ENCODE measurements around the gene C1orf21. TPM values are rescaled to one million over a fixed set of nuclear protein-coding genes. Genes with fewer than 3 reads are reported as not detected.

The C1orf21 gene
- total and polyA plus RNA-seq, 2 of the 4 experiments (the other 2 are of a cell fraction): 6.4 to 9.9 TPM

DNA sequence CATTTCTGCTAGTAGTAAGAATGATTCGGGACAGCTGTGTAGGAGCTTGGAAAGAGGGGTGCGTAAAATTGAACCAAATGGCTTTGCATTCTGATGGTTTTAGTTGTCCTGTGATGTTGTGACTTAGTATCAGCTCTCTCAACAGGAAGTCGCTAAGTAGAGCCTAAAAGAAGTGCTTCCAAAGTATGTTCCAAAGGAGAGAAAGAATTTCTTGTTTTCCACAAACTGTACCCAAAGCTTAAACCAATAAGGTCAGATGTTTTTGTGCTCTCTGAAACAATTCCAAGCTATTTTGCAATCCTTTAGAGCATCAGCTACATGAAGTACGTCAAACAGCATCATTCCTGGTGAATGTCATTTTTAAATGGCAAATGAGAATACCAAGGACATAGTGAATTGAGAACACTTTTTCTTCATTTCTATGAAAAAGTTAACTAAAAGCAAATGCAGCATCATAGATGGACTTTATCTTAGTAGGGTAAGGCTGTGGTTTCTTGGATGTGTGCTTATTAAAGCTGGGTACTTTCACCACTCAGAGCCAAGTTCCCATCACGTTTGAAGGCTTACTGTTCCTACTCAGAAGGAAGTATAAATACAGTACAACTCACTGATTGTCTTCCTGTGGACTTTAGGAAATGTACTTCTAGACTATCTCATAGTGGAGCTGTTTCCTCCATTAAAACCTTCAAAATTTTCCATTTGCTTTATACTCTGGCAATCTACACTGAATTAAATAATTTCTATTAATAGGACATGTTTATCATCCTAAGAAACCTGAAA, 148.6 kb downstream of the C1orf21 start:
- no peak overlapping the region for H3K18ac ChIP-seq (ENCODE audit: low read depth, low read length)
- H3K9me1 ChIP-seq (ENCODE audit: insufficient read depth, low read length): no peaks in the 10 kb centered on the region
- dilution Hi-C loops (cut with HindIII; ENCODE audit: low sequenced_read_pairs, unreplicated experiment): no loop called here
- H2AK5ac ChIP-seq (ENCODE audit: low read depth, low read length): no peak overlapping the region
- DNase-seq (peak; percentile 51), ATAC-seq (ENCODE audit: low read depth) (peak; percentile 11; the same call in 1 of the 2 replicates)
- H3K4me3 ChIP-seq (ENCODE audit: insufficient read depth, low read depth, low read length): no peak overlapping the region
- H2AK9ac ChIP-seq (replicated peaks; ENCODE audit: low read depth, low read length, poor library complexity): no peak overlapping the region
- H4K91ac ChIP-seq (ENCODE audit: insufficient read depth, low read depth, low read length): no peak overlapping the region
- ChIA-PET CTCF (interaction anchor here (0.9 kb wide), 1 partner anchor 22 kb away, joined by 3 read pairs; no protein-coding TSS in a partner anchor), POLR2A (ENCODE audit: unreplicated experiment) (no interaction called here)
- H3K23ac ChIP-seq (ENCODE audit: low read depth, low read length): no peak overlapping the region
- H3K27me3 ChIP-seq (ENCODE audit: control insufficient read depth, insufficient read depth, low read length): no peaks in the 10 kb centered on the region
- H2BK15ac ChIP-seq (ENCODE audit: low read depth, low read length): 0 out of 3 replicates have a peak overlapping the region, but pooled peaks have one; percentile 3
- H3K4ac ChIP-seq (ENCODE audit: low read depth, low read length): no peak overlapping the region; the same call in 1 of the 2 replicates
- no peak overlapping the region for H2BK120ac ChIP-seq (ENCODE audit: low read depth, low read length)
- peak overlapping the region in 1 of 2 experiments; percentile 14; a peak in 1 of 4 replicates for H4K8ac ChIP-seq (ENCODE audit: low read depth in 2 of 2, low read length in 2 of 2)
- no peak overlapping the region for H3K4me2 ChIP-seq (ENCODE audit: low read depth, low read length)
- no peak overlapping the region for H3K14ac ChIP-seq (replicated peaks; ENCODE audit: low read depth, low read length)
- no peak overlapping the region for H3K56ac ChIP-seq (ENCODE audit: extremely low read depth, insufficient read depth, low read length)
- no peak overlapping the region for H2BK5ac ChIP-seq (ENCODE audit: low read depth, low read length, poor library complexity, severe bottlenecking)
- no peak overlapping the region for H2AFZ ChIP-seq (replicated peaks; ENCODE audit: low read length, poor library complexity)
- no peak overlapping the region for H3K27ac ChIP-seq (ENCODE audit: insufficient read depth, low read length)
- in situ Hi-C loops (cut with MboI; ENCODE audit: low sequenced_read_pairs): no loop called here
- no peaks in the 10 kb centered on the region for H3K4me1 ChIP-seq (ENCODE audit: control insufficient read depth, insufficient read depth, low read length)
- no TSS peak for BruUV-seq (replicated peaks)
- H3K79me1 ChIP-seq (ENCODE audit: low read depth in 1 of 2, low read length in 2 of 2): 0 out of 4 replicates have a peak, but pooled peaks cover 0 to 3% of the 10 kb centered on the region in 2 experiments
- no peak overlapping the region for H4K5ac ChIP-seq (ENCODE audit: low read depth, low read length)
- peaks cover 5% of the 10 kb centered on the region; the same call in 1 of the 2 replicates for H3K9me3 ChIP-seq (ENCODE audit: control insufficient read depth, insufficient read depth, low read length)
- TF ChIP-seq CEBPB (IDR thresholded peaks at IDR 0.05; ENCODE audit: low read depth, low read length): peak; percentile 61; the same call in 1 of the 2 replicates
- TF ChIP-seq RAD21 (IDR thresholded peaks at IDR 0.05; ENCODE audit: low read length): no peak
- H2BK20ac ChIP-seq (ENCODE audit: low read depth, low read length): no peak overlapping the region
- H3K9ac ChIP-seq (ENCODE audit: low read depth, low read length): no peak overlapping the region
- no CpG with 5 or more reads among the region's 5 CpGs for WGBS, 2 experiments (ENCODE audit: extremely low coverage in 2 of 2, insufficient read length in 1 of 2)
- intact Hi-C loops (cut with micrococcal nuclease): no loop called here
- H4K20me1 ChIP-seq (ENCODE audit: insufficient read depth, low read length): no peaks in the 10 kb centered on the region
- peaks cover 1% of the 10 kb centered on the region; the same call in 1 of the 2 replicates for H3K36me3 ChIP-seq (ENCODE audit: control insufficient read depth, insufficient read depth, low read length)
